ENCODE measurements around the gene CD302. TPM values are rescaled to one million over a fixed set of nuclear protein-coding genes. Genes with fewer than 3 reads are reported as not detected.

Gene CD302
- total RNA-seq, 3 donors from 2014 or later: 0.43 to 0.63 (median 0.58) TPM

GRCh38 chr2:159720676-159721075, 77.3 kb downstream of the CD302 start:
- Mint-ChIP-seq H3K36me3 (ENCODE audit: insufficient read depth) (peaks cover 46% of the 10 kb centered on the region), H3K27me3 (ENCODE audit: low read depth) (no peaks in the 10 kb centered on the region), H3K4me1 (ENCODE audit: low read depth) (peaks cover 89% of the 10 kb centered on the region), H3K4me3 (no peak overlapping the region), H3K9me3 (no peaks in the 10 kb centered on the region)
- ATAC-seq: no peak
- DNase-seq: no peak

Other genes with a start within 250 kb of the CD302 start
- gene BAZ2B, start 181.7 kb downstream of the CD302 start, total RNA-seq: 1 to 10 TPM; 5.0 to 6.7 (median 5.1) TPM
- 10 to 100 TPM; 50.7 to 64.7 (median 63.8) TPM for gene MARCHF7, start 85.7 kb downstream of the CD302 start, total RNA-seq
- 10 to 100 TPM; 18.8 to 44.7 (median 25.8) TPM for gene LY75, start 106.5 kb upstream of the CD302 start, total RNA-seq